Neural progenitor cell (in vitro differentiated cells): ENCODE results near the gene NRIP2. TPM values are rescaled to one million over a fixed set of nuclear protein-coding genes. Genes with fewer than 3 reads are reported as not detected.

ENCODE experiments used
- DNase-seq: peaks from one replicate; pipeline ENCODE4 v3.0.0-alpha.2; 2016; ENCODE audit warnings: low spot score
- H2AFZ ChIP-seq: fragments of 200-600 bp; sonication (generic); replicated peaks from 2 replicates; pipeline ENCODE4 v1.6.1; 2016; ENCODE audit warnings: antibody characterized with exemption
- H3F3A ChIP-seq: fragments of 200-600 bp; sonication (generic); 2 replicates; pipeline ENCODE4 v1.6.1; 2016; ENCODE audit warnings: antibody characterized with exemption, low read depth
- H3K27ac ChIP-seq: fragments of 200-600 bp; sonication (generic); 2 replicates; pipeline ENCODE4 v1.5.1; 2016; ENCODE audit warnings: mild to moderate bottlenecking
- H3K27me3 ChIP-seq: fragments of 200-600 bp; sonication (generic); 2 replicates; pipeline ENCODE4 v1.6.1; 2016; ENCODE audit warnings: mild to moderate bottlenecking, moderate library complexity
- H3K36me3 ChIP-seq: fragments of 200-600 bp; sonication (generic); 2 replicates; pipeline ENCODE4 v1.5.1; 2016
- H3K4me1 ChIP-seq: fragments of 200-600 bp; sonication (generic); 2 replicates; pipeline ENCODE4 v1.6.1; 2016; ENCODE audit warnings: mixed run types
- H3K4me2 ChIP-seq: fragments of 200-600 bp; sonication (generic); 2 replicates; pipeline ENCODE4 v1.6.1; 2016
- H3K4me3 ChIP-seq: fragments of 200-600 bp; sonication (generic); 2 replicates; pipeline ENCODE4 v1.5.1; 2016
- H3K79me2 ChIP-seq: fragments of 200-600 bp; sonication (generic); 2 replicates; pipeline ENCODE4 v1.6.1; 2016; ENCODE audit warnings: low read depth
- H3K9ac ChIP-seq: fragments of 200-600 bp; sonication (generic); 2 replicates; pipeline ENCODE4 v1.6.1; 2016
- H3K9me3 ChIP-seq: fragments of 200-600 bp; sonication (generic); 2 replicates; pipeline ENCODE4 v1.5.1; 2016; ENCODE audit warnings: low read depth
- H4K20me1 ChIP-seq: fragments of 200-600 bp; sonication (generic); 2 replicates; pipeline ENCODE4 v1.6.1; 2016; ENCODE audit warnings: low read depth
- H3K27ac Mint-ChIP-seq: 3 replicates; pipeline ENCODE4 v1.8.0; 2021; ENCODE audit warnings: mixed read lengths
- H3K27me3 Mint-ChIP-seq: 2 replicates; pipeline ENCODE4 v1.8.0; 2022; ENCODE audit warnings: low read depth, mild to moderate bottlenecking, inconsistent platforms, moderate library complexity, mixed read lengths; ENCODE audit not compliant: insufficient read depth
- H3K36me3 Mint-ChIP-seq: 3 replicates; pipeline ENCODE4 v1.8.0; 2021; ENCODE audit warnings: mixed read lengths
- H3K4me1 Mint-ChIP-seq: 3 replicates; pipeline ENCODE4 v1.8.0; 2021; ENCODE audit warnings: mixed read lengths
- H3K4me3 Mint-ChIP-seq: 3 replicates; pipeline ENCODE4 v1.8.0; 2021; ENCODE audit warnings: mild to moderate bottlenecking, moderate library complexity, mixed read lengths
- H3K9me3 Mint-ChIP-seq: 3 replicates; pipeline ENCODE4 v1.8.0; 2020; ENCODE audit warnings: mixed read lengths
- EZH2 ChIP-seq: fragments of 200-600 bp; sonication (generic); IDR thresholded peaks from 2 replicates; pipeline ENCODE4 v1.6.1; 2017; ENCODE audit warnings: antibody characterized with exemption, mild to moderate bottlenecking, moderate library complexity
- EZH2phosphoT487 ChIP-seq: fragments of 200-600 bp; sonication (generic); IDR thresholded peaks from 2 replicates; pipeline ENCODE4 v1.6.1; 2017; ENCODE audit warnings: antibody characterized with exemption
- total RNA-seq: library from RNA; depleted of rRNA; stranded (reverse); fragments of >200 nt; gene quantifications from 2 replicates; pipeline ENCODE4 v1.2.3, GENCODE V29; 2015; ENCODE audit warnings: low replicate concordance
- TF ChIP-seq, protein P1 (sequence below): fragments of 200-600 bp; sonication (generic); IDR thresholded peaks from 2 replicates; pipeline ENCODE4 v1.5.1; 2017; ENCODE audit warnings: antibody characterized with exemption, mild to moderate bottlenecking

The NRIP2 gene
- total RNA-seq, 1 donor from 2014 or later, result 0.65 TPM

DNA sequence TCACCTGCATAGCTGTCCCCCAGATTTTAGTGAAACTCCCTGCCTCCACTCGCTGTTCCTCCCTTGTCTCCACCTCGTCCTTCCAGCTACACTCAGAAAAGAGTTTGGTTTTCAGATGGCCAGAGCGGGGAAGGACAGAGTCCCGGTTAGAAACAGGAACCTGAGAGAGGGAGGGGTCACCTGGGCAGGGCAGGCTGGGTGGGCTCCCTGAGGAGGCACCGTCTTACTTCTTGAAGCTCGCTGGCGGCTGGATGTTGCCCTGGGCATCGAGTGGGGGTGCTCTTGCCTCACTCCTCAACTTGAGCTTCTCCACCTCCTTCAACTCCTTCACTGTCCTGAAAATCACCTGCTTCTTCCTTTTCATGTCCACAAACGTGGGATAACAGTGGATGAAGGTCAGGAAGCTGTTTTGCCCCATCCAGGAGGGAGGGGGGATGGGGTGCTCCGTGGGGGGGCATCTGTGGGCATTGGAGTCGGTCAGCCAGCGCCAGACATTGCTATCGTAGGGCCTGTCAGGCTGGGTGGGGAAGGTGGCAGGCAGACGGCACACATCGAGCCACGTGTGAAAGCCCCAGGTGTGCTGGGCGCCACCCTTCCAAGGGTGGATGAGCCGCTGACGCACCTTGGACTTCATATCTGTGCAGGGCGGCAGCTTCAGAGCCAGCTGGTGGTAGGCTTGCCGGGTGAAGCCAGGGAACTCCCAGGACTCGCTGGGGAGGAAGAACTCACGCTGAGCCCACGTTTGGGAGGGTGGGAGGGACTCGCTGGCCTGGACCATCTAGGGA, 20.0 kb upstream of the NRIP2 start:
- H3K27me3 ChIP-seq, result peaks cover 5% of the 10 kb centered on the region
- no peak overlapping the region for H3K27ac ChIP-seq
- H4K20me1 ChIP-seq, result peaks cover 25% of the 10 kb centered on the region
- TF ChIP-seq, protein P1, sequence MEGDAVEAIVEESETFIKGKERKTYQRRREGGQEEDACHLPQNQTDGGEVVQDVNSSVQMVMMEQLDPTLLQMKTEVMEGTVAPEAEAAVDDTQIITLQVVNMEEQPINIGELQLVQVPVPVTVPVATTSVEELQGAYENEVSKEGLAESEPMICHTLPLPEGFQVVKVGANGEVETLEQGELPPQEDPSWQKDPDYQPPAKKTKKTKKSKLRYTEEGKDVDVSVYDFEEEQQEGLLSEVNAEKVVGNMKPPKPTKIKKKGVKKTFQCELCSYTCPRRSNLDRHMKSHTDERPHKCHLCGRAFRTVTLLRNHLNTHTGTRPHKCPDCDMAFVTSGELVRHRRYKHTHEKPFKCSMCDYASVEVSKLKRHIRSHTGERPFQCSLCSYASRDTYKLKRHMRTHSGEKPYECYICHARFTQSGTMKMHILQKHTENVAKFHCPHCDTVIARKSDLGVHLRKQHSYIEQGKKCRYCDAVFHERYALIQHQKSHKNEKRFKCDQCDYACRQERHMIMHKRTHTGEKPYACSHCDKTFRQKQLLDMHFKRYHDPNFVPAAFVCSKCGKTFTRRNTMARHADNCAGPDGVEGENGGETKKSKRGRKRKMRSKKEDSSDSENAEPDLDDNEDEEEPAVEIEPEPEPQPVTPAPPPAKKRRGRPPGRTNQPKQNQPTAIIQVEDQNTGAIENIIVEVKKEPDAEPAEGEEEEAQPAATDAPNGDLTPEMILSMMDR, result no peak
- TF ChIP-seq EZH2phosphoT487 (no peak), EZH2 (no peak)
- no peaks in the 10 kb centered on the region for H3K79me2 ChIP-seq
- H3K36me3 ChIP-seq, result peaks cover 5% of the 10 kb centered on the region
- peaks cover 28% of the 10 kb centered on the region for H3F3A ChIP-seq
- Mint-ChIP-seq H3K36me3 (peaks cover 14% of the 10 kb centered on the region), H3K27ac (no peak overlapping the region), H3K27me3 (peaks cover 11% of the 10 kb centered on the region), H3K4me3 (no peak overlapping the region), H3K4me1 (peaks cover 22% of the 10 kb centered on the region), H3K9me3 (no peaks in the 10 kb centered on the region)
- H3K4me2 ChIP-seq, result no peak overlapping the region
- H3K4me3 ChIP-seq, result no peak overlapping the region
- peaks cover 25% of the 10 kb centered on the region for H3K4me1 ChIP-seq
- no peak for DNase-seq
- no peak overlapping the region for H3K9ac ChIP-seq
- H3K9me3 ChIP-seq, result no peaks in the 10 kb centered on the region
- no peak overlapping the region for H2AFZ ChIP-seq

DNA sequence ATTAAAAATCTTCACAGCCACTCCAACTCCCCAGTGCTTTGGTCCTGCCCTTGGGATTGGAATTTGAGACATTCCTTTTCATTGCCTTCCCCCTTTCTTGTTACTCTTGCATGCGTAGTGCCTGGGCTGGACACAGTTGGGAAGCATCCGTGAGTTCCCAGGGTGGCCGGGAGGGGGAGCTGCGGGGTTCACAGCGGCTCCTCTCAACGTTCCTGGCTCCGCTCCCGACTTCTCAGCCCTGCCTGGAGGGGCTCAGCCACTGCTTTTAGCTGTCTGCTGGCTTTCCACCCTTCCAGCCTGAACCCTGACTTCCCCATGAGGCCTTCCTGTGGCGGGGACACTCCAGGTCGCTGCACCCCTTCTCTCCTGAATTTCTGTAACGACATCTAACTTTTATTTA, 18.8 kb upstream of the NRIP2 start:
- TF ChIP-seq, protein P1, result peak; percentile 90
- TF ChIP-seq EZH2phosphoT487, result no peak
- TF ChIP-seq EZH2, result no peak
- peaks cover 20% of the 10 kb centered on the region for H4K20me1 ChIP-seq
- peaks cover 11% of the 10 kb centered on the region for H3K27me3 Mint-ChIP-seq
- no peaks in the 10 kb centered on the region for H3K9me3 Mint-ChIP-seq
- H3K4me3 ChIP-seq, result no peak overlapping the region
- peaks cover 7% of the 10 kb centered on the region for H3K36me3 Mint-ChIP-seq
- H3K27me3 ChIP-seq, result peaks cover 5% of the 10 kb centered on the region
- peaks cover 23% of the 10 kb centered on the region for H3K4me1 ChIP-seq
- DNase-seq, result peak; percentile 90
- H2AFZ ChIP-seq, result no peak overlapping the region
- H3K9ac ChIP-seq, result no peak overlapping the region
- H3K27ac Mint-ChIP-seq, result no peak overlapping the region
- H3K79me2 ChIP-seq, result no peaks in the 10 kb centered on the region
- H3K36me3 ChIP-seq, result no peaks in the 10 kb centered on the region
- H3K27ac ChIP-seq, result no peak overlapping the region
- H3K4me2 ChIP-seq, result no peak overlapping the region
- H3F3A ChIP-seq, result peaks cover 18% of the 10 kb centered on the region
- peaks cover 34% of the 10 kb centered on the region for H3K4me1 Mint-ChIP-seq
- no peaks in the 10 kb centered on the region for H3K9me3 ChIP-seq
- H3K4me3 Mint-ChIP-seq, result peak overlapping the region; percentile 33

DNA sequence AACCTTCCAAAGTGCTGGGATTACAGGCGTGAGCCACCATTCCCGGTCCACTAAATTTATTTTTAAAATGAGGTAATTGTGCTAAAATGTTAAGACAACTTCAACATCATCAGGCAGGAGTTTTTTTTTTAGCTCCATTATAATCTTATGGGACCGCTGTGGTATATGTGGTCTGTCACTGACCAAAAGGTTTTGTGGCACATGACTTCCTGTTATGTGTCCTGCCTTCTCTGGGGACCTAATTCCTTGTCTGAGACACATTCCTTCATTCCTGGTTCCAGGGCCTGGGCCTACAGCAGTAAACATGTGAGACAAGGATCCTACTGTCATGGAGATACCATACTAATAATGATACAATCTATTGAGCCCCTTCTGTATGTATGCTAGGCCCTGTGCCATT, 17.1 kb upstream of the NRIP2 start:
- Histone ChIP-seq H3K9me3 (no peaks in the 10 kb centered on the region), H3K4me3 (no peak overlapping the region), H3K27ac (no peak overlapping the region), H3K4me1 (peaks cover 14% of the 10 kb centered on the region), H3F3A (peaks cover 2% of the 10 kb centered on the region), H2AFZ (no peak overlapping the region), H4K20me1 (peaks cover 3% of the 10 kb centered on the region), H3K4me2 (no peak overlapping the region), H3K36me3 (no peaks in the 10 kb centered on the region), H3K79me2 (no peaks in the 10 kb centered on the region), H3K27me3 (peaks cover 5% of the 10 kb centered on the region), H3K9ac (no peak overlapping the region)
- H3K27me3 Mint-ChIP-seq, result peaks cover 11% of the 10 kb centered on the region
- no peak for DNase-seq
- no peak overlapping the region for H3K27ac Mint-ChIP-seq
- no peaks in the 10 kb centered on the region for H3K9me3 Mint-ChIP-seq
- no peak overlapping the region for H3K4me3 Mint-ChIP-seq
- peaks cover 41% of the 10 kb centered on the region for H3K4me1 Mint-ChIP-seq
- H3K36me3 Mint-ChIP-seq, result peaks cover 2% of the 10 kb centered on the region
- TF ChIP-seq EZH2 (no peak), EZH2phosphoT487 (no peak)
- TF ChIP-seq, protein P1, result no peak
